Keratinocyte (primary cell): Measurements from ENCODE around the gene PIP4P1. TPM values are rescaled to one million over a fixed set of nuclear protein-coding genes. Genes with fewer than 3 reads are reported as not detected.

ENCODE experiments used
- DNase-seq: peaks from one replicate; pipeline ENCODE4 v3.0.0-alpha.2; 2011; ENCODE audit warnings: low read depth, missing footprints, low spot score
- FAIRE-seq: peaks from 2 replicates; lab custom pipeline; 2011; peaks lifted over from hg19 to GRCh38; lab: Jason Lieb, UNC
- H2AFZ ChIP-seq: 2 replicates; pipeline ENCODE4 v1.6.0; 2012; ENCODE audit warnings: low read length, control low read depth, inconsistent platforms; ENCODE audit not compliant: control insufficient read depth
- H3K27ac ChIP-seq: 2 replicates; pipeline ENCODE4 v1.5.1; 2011; ENCODE audit warnings: low read length; ENCODE audit not compliant: control insufficient read depth, insufficient read depth
- H3K27me3 ChIP-seq: 3 replicates; pipeline ENCODE4 v1.6.0; 2011; ENCODE audit warnings: low read length; ENCODE audit not compliant: control insufficient read depth, insufficient read depth; ENCODE audit errors: extremely low read depth
- H3K36me3 ChIP-seq, 2 experiments: 2 replicates in 1 of 2; 3 replicates in 1 of 2; pipeline ENCODE4 v1.5.1; 2011; ENCODE audit warnings: low read length in 2 of 2, mild to moderate bottlenecking in 1 of 2; ENCODE audit not compliant: control insufficient read depth in 2 of 2, insufficient read depth in 2 of 2; ENCODE audit errors: extremely low read depth in 1 of 2
- H3K4me1 ChIP-seq: 3 replicates; pipeline ENCODE4 v1.5.1; 2011; ENCODE audit warnings: low read length; ENCODE audit not compliant: control insufficient read depth, insufficient read depth; ENCODE audit errors: extremely low read depth
- H3K4me2 ChIP-seq: 3 replicates; pipeline ENCODE4 v1.6.0; 2011; ENCODE audit warnings: low read depth, low read length; ENCODE audit not compliant: control insufficient read depth, insufficient read depth; ENCODE audit errors: extremely low read depth
- H3K4me3 ChIP-seq, 3 experiments: fragments of 200-600 bp in 1 of 3; sonication (generic) in 1 of 3; 2 replicates in 2 of 3; 3 replicates in 1 of 3; pipeline ENCODE4 v1.5.1; 2011 to 2016; ENCODE audit warnings: low read length in 3 of 3, mild to moderate bottlenecking in 3 of 3, control low read depth in 2 of 3, inconsistent platforms in 1 of 3, low read depth in 1 of 3, mixed read lengths in 1 of 3, mixed run types in 1 of 3, moderate library complexity in 1 of 3; ENCODE audit not compliant: control insufficient read depth in 2 of 3, insufficient read depth in 2 of 3; ENCODE audit errors: extremely low read depth in 1 of 3
- H3K79me2 ChIP-seq: 2 replicates; pipeline ENCODE4 v1.6.0; 2012; ENCODE audit warnings: low read length; ENCODE audit not compliant: control insufficient read depth, insufficient read depth
- H3K9ac ChIP-seq: 3 replicates; pipeline ENCODE4 v1.6.0; 2011; ENCODE audit warnings: low read length; ENCODE audit not compliant: control insufficient read depth, insufficient read depth; ENCODE audit errors: extremely low read depth
- H3K9me1 ChIP-seq: 3 replicates; pipeline ENCODE4 v1.6.0; 2011; ENCODE audit warnings: low read length; ENCODE audit not compliant: control insufficient read depth, insufficient read depth; ENCODE audit errors: extremely low read depth
- H3K9me3 ChIP-seq: 2 replicates; pipeline ENCODE4 v1.5.1; 2012; ENCODE audit warnings: low read depth, low read length; ENCODE audit not compliant: control insufficient read depth
- H4K20me1 ChIP-seq: 3 replicates; pipeline ENCODE4 v1.6.0; 2011; ENCODE audit warnings: low read length; ENCODE audit not compliant: control insufficient read depth, insufficient read depth; ENCODE audit errors: extremely low read depth
- CTCF ChIP-seq, 3 experiments: IDR thresholded peaks in 1 of 3; conservative IDR thresholded peaks in 1 of 3; optimal IDR thresholded peaks in 1 of 3; 2 replicates in 2 of 3; 3 replicates in 1 of 3; pipeline versions ENCODE3 to v1.5.1; 2011; ENCODE audit warnings: low read length in 3 of 3, mild to moderate bottlenecking in 3 of 3, moderate library complexity in 2 of 3, control low read depth in 1 of 3, inconsistent platforms in 1 of 3; ENCODE audit not compliant: insufficient read depth in 2 of 3; ENCODE audit errors: extremely low read depth in 1 of 3
- EZH2 ChIP-seq: IDR thresholded peaks from one replicate; pipeline ENCODE4 v1.6.1; 2012; ENCODE audit warnings: inconsistent platforms, mild to moderate bottlenecking, low read length, moderate library complexity
- dilution Hi-C: fragments of 300-500 bp; cut with MboI; formaldehyde crosslinking; loops from one replicate; pipeline ENCODE4 v1.7.0; 2020; ENCODE audit warnings: low sequenced_read_pairs; ENCODE audit not compliant: extremely low pct_ligation_motif_present
- polyA plus RNA-seq, 5 experiments: library from polyadenylated mRNA; depleted of rRNA in 3 of 5; stranded (reverse) in 3 of 5; stranded (forward) in 1 of 5; unstranded in 1 of 5; fragments of >200 nt; gene quantifications; 1 replicate in 1 of 5; 2 replicates in 3 of 5; 3 replicates in 1 of 5; pipeline versions ENCODE4 v1.2.1 to v1.2.3, GENCODE V29; 2011 to 2012; ENCODE audit warnings: missing spikeins in 2 of 5, low read depth in 1 of 5, low replicate concordance in 1 of 5

PIP4P1 gene
- polyA plus RNA-seq, 1 donor (not counting 4 experiments of a cell fraction or from before 2014, with no cell fraction given), result 35.6 TPM

- Histone ChIP-seq H3K9me3 (no peaks in the 10 kb centered on the region), H3K36me3 (peaks cover 5 to 11% of the 10 kb centered on the region in 2 experiments), H3K4me3 (no peak overlapping the region), H3K9me1 (no peaks in the 10 kb centered on the region), H3K4me2 (no peak overlapping the region), H2AFZ (no peak overlapping the region), H3K79me2 (no peaks in the 10 kb centered on the region), H3K27ac (no peak overlapping the region), H3K4me1 (peaks cover 4% of the 10 kb centered on the region), H4K20me1 (no peaks in the 10 kb centered on the region), H3K9ac (no peak overlapping the region), H3K27me3 (no peaks in the 10 kb centered on the region)
- FAIRE-seq, result no peak
- TF ChIP-seq CTCF (optimal IDR thresholded peaks at IDR 0.05 in 1 of 3, IDR thresholded peaks at IDR 0.05 in 1 of 3, conservative IDR thresholded peaks at IDR 0.05 in 1 of 3; ENCODE audit: extremely low read depth in 1 of 3, insufficient read depth in 2 of 3, low read length in 3 of 3), result no peak
- no peak for TF ChIP-seq EZH2
- dilution Hi-C loops, result no loop called here
- no peak for DNase-seq
These were observed 21.1 kb upstream of the PIP4P1 start for GRCh38 chr14:20482382-20482781.

GRCh38 chr14:20478894-20479293 is 17.7 kb upstream of the PIP4P1 start:
- no peak for FAIRE-seq
- H3K27ac ChIP-seq, result no peak overlapping the region
- peaks cover 4% of the 10 kb centered on the region for H3K9me1 ChIP-seq
- H3K79me2 ChIP-seq, result peaks cover 6% of the 10 kb centered on the region
- no peak for DNase-seq
- H3K9ac ChIP-seq, result no peak overlapping the region
- H3K27me3 ChIP-seq, result no peaks in the 10 kb centered on the region
- H3K4me2 ChIP-seq, result no peak overlapping the region
- TF ChIP-seq EZH2 (no peak), CTCF (optimal IDR thresholded peaks at IDR 0.05 in 1 of 3, IDR thresholded peaks at IDR 0.05 in 1 of 3, conservative IDR thresholded peaks at IDR 0.05 in 1 of 3; ENCODE audit: extremely low read depth in 1 of 3, insufficient read depth in 2 of 3, low read length in 3 of 3) (no peak)
- H4K20me1 ChIP-seq, result peaks cover 7% of the 10 kb centered on the region
- H3K36me3 ChIP-seq, result peaks cover 25 to 44% of the 10 kb centered on the region in 2 experiments
- H2AFZ ChIP-seq, result no peak overlapping the region
- peaks cover 17% of the 10 kb centered on the region for H3K4me1 ChIP-seq
- H3K4me3 ChIP-seq, result no peak overlapping the region
- no peaks in the 10 kb centered on the region for H3K9me3 ChIP-seq
- dilution Hi-C loops, result no loop called here
